Esophagus squamous epithelium (tissue), 4 donors: Measurements from ENCODE around the gene RASSF5.

Experiments used
- POLR2A ChIP-seq, 4 donors: fragments of 450-650 bp; IDR thresholded peaks; one replicate each; pipeline ENCODE4 v1.6.1; 2017; ENCODE audit warnings: antibody characterized with exemption in 4 of 4, mild to moderate bottlenecking in 4 of 4, moderate library complexity in 3 of 4
- TF ChIP-seq, protein P1 (sequence below), 6 experiments: fragments of 450-650 bp in 4 of 6; fragments of 200-600 bp in 2 of 6; sonication (generic) in 2 of 6; IDR thresholded peaks; one replicate each; pipeline ENCODE4 v1.5.1; 2016 to 2019; ENCODE audit warnings: antibody characterized with exemption in 6 of 6, mild to moderate bottlenecking in 4 of 6, moderate library complexity in 4 of 6

DNA sequence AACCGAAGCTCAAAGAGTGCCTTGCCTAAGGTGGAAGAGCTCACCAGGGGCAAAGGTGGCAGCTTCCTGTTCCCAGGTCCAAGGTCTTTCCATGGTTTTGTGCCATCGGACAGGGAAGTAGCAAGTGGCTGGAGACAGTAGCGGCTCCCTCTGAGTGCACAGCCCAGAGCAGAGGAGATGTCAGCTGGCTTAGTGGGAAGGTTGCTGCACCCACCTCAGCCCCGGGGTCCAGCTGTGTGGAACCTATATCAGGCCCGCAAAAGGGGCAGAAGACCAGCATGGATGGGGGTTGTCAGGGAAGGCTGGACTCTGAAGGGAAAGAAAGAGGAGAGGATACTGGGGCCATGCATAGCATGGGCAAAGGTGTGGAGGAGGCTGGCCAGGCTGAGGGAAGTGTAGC lies 30.2 kb upstream of the RASSF5 start:
- TF ChIP-seq, protein P1, sequence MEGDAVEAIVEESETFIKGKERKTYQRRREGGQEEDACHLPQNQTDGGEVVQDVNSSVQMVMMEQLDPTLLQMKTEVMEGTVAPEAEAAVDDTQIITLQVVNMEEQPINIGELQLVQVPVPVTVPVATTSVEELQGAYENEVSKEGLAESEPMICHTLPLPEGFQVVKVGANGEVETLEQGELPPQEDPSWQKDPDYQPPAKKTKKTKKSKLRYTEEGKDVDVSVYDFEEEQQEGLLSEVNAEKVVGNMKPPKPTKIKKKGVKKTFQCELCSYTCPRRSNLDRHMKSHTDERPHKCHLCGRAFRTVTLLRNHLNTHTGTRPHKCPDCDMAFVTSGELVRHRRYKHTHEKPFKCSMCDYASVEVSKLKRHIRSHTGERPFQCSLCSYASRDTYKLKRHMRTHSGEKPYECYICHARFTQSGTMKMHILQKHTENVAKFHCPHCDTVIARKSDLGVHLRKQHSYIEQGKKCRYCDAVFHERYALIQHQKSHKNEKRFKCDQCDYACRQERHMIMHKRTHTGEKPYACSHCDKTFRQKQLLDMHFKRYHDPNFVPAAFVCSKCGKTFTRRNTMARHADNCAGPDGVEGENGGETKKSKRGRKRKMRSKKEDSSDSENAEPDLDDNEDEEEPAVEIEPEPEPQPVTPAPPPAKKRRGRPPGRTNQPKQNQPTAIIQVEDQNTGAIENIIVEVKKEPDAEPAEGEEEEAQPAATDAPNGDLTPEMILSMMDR (IDR thresholded peaks at IDR 0.05) = no peak
- TF ChIP-seq POLR2A (IDR thresholded peaks at IDR 0.05) = no peak
